Stomach (tissue), 4 donors: Measurements from ENCODE around the gene BLOC1S6.
A peak's percentile ranks its signal among the peaks of the same experiment; 100 is the strongest.

Experiments used
- CTCF ChIP-seq, 7 experiments: fragments of 450-650 bp in 4 of 7; fragments of 200-600 bp in 3 of 7; sonication (generic) in 3 of 7; IDR thresholded peaks; one replicate each; pipeline ENCODE4 v1.5.1; 2016 to 2019; ENCODE audit warnings: antibody characterized with exemption in 7 of 7, control low read depth in 2 of 7, mild to moderate bottlenecking in 1 of 7
- EP300 ChIP-seq: sonication (generic); formaldehyde crosslinking; IDR thresholded peaks from one replicate; pipeline ENCODE4 v1.6.1; 2017; ENCODE audit warnings: antibody characterized with exemption
- POLR2A ChIP-seq, 4 donors: fragments of 450-650 bp; IDR thresholded peaks; one replicate each; pipeline ENCODE4 v1.6.1; 2016; ENCODE audit warnings: antibody characterized with exemption in 4 of 4, control low read depth in 2 of 4, mild to moderate bottlenecking in 1 of 4, moderate library complexity in 1 of 4
- POLR2AphosphoS5 ChIP-seq, 3 donors: sonication (generic); formaldehyde crosslinking; IDR thresholded peaks; one replicate each; pipeline ENCODE4 v1.6.1; 2016; ENCODE audit warnings: antibody characterized with exemption in 3 of 3

GRCh38 chr15:45640616-45641015 is 53.4 kb downstream of the BLOC1S6 start:
- TF ChIP-seq POLR2A (IDR thresholded peaks at IDR 0.05) (no peak), CTCF (IDR thresholded peaks at IDR 0.05) (no peak), EP300 (no peak), POLR2AphosphoS5 (IDR thresholded peaks at IDR 0.05) (peak in 2 of 3 donors; percentile 56 to 68)
